Measurements from ENCODE around the gene PRDM11.
"Not testable (repeated sequence)": the region's sequence is repeated elsewhere in the genome, so short reads cannot be mapped to it uniquely, and the experiment has no call there.

Gene PRDM11

DNA sequence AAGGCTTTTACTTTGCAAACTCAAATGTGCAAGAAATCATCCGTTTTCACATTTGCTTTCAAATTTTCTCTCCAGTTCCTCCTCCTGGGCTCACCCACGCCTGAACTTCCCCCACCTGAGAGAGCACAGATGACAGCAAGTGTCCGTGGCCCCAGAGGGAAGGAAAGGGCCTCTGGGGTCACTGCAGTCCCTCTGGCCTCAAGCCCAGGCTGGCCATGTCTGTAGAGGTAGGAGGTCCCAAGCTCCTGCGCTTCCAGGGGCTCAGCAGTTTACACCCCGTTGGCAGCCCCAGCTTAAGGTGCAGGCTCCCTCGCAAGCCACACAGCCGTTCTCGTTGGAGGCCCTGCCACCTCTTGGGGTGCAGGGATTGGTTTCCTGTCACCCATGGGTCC is 40.5 kb upstream of the PRDM11 start:
- H3K4me1 ChIP-seq (ENCODE audit: control insufficient read depth, insufficient read depth, low read length): peaks cover 6% of the 10 kb centered on the region
- H3K36me3 ChIP-seq (ENCODE audit: control insufficient read depth, insufficient read depth, low read length): no peaks in the 10 kb centered on the region
- no peak overlapping the region for H3K9ac ChIP-seq (ENCODE audit: low read length)
- peaks cover 2% of the 10 kb centered on the region; the same call in 1 of the 2 replicates for H3K27me3 ChIP-seq (ENCODE audit: control insufficient read depth, insufficient read depth, low read length)
- no peaks in the 10 kb centered on the region for H3K9me3 ChIP-seq (ENCODE audit: control insufficient read depth, insufficient read depth, low read depth, low read length)
- H3K27ac ChIP-seq (ENCODE audit: low read depth, low read length): no peak overlapping the region
- H3K4me3 ChIP-seq (ENCODE audit: low read depth, low read length): no peak overlapping the region

DNA sequence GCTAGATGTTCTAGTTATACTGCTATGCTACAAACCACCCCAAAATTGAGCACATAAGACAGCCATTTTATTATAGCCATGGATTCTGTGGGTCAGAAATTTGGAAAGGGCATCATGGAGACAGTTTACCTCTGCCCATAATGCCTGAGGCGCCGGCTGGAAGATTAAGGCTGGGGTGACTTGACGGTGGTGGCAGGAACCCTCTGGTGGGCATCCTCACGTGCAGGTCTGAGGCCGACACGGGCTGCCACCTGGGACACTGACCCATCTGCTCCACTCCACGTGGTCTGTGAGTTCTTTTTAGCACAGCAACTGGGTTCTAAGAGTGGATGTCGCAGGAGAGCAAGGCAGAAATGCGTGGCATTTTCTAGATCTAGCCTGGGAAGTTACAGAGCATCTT is 40.0 kb upstream of the PRDM11 start:
- no peak overlapping the region for H3K27ac ChIP-seq (ENCODE audit: low read depth, low read length)
- no peaks in the 10 kb centered on the region for H3K36me3 ChIP-seq (ENCODE audit: control insufficient read depth, insufficient read depth, low read length)
- H3K4me1 ChIP-seq (ENCODE audit: control insufficient read depth, insufficient read depth, low read length): peaks cover 6% of the 10 kb centered on the region
- H3K9ac ChIP-seq (ENCODE audit: low read length): no peak overlapping the region
- peaks cover 2% of the 10 kb centered on the region; the same call in 1 of the 2 replicates for H3K27me3 ChIP-seq (ENCODE audit: control insufficient read depth, insufficient read depth, low read length)
- H3K9me3 ChIP-seq (ENCODE audit: control insufficient read depth, insufficient read depth, low read depth, low read length): no peaks in the 10 kb centered on the region
- H3K4me3 ChIP-seq (ENCODE audit: low read depth, low read length): no peak overlapping the region

DNA sequence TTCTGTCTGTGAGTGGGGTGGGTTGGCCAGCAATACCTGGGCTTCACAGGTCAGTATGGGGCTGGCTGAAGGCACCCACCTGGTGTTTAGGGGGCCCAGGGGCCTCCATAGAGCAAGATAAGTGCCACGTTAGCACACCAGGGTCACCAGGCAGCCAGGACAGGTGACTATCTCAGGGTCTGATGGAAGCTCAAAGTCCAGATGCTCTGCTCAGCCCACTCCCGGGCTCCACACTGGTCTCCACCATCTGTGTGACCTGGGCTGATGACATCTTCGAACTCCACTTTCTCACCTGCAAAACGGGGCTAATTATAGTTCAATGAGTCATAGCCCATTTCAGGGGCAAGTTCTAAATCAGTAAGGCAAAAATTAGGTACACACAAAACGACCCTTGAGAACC is 39.4 kb upstream of the PRDM11 start:
- no peak overlapping the region for H3K27ac ChIP-seq (ENCODE audit: low read depth, low read length)
- peaks cover 6% of the 10 kb centered on the region for H3K4me1 ChIP-seq (ENCODE audit: control insufficient read depth, insufficient read depth, low read length)
- peaks cover 2% of the 10 kb centered on the region; the same call in 1 of the 2 replicates for H3K27me3 ChIP-seq (ENCODE audit: control insufficient read depth, insufficient read depth, low read length)
- H3K9me3 ChIP-seq (ENCODE audit: control insufficient read depth, insufficient read depth, low read depth, low read length): no peaks in the 10 kb centered on the region
- H3K9ac ChIP-seq (ENCODE audit: low read length): no peak overlapping the region
- H3K4me3 ChIP-seq (ENCODE audit: low read depth, low read length): no peak overlapping the region
- H3K36me3 ChIP-seq (ENCODE audit: control insufficient read depth, insufficient read depth, low read length): no peaks in the 10 kb centered on the region

GRCh38 chr11:45108070-45109064 is 38.1 kb upstream of the PRDM11 start:
- H3K4me1 ChIP-seq (ENCODE audit: control insufficient read depth, insufficient read depth, low read length): no peaks in the 10 kb centered on the region
- no peaks in the 10 kb centered on the region for H3K36me3 ChIP-seq (ENCODE audit: control insufficient read depth, insufficient read depth, low read length)
- no peak overlapping the region for H3K27ac ChIP-seq (ENCODE audit: low read depth, low read length)
- no peak overlapping the region for H3K9ac ChIP-seq (ENCODE audit: low read length)
- H3K4me3 ChIP-seq (ENCODE audit: low read depth, low read length): no peak overlapping the region
- H3K9me3 ChIP-seq (ENCODE audit: control insufficient read depth, insufficient read depth, low read depth, low read length): no peaks in the 10 kb centered on the region
- no peaks in the 10 kb centered on the region for H3K27me3 ChIP-seq (ENCODE audit: control insufficient read depth, insufficient read depth, low read length)

DNA sequence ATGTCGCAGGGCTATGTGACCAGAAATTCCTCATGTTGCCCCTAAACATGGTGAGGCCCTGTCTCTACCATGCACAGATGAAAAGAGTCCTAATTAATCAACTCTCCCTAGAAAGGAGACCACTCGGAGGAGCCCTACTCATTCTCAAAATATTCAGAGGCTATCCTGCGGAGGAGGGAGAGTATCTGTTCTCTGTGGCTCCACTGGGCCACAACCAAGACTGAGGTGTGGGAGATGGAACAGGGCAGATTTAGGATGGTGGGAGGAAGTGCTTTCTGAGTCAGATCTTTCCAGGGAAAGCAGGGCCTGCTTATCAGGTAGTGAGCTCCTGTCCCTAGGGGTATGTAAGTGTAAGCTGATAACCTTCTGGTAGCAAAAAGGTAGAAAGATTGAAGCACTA is 37.0 kb upstream of the PRDM11 start:
- Histone ChIP-seq H3K9ac (ENCODE audit: low read length) (no peak overlapping the region), H3K4me1 (ENCODE audit: control insufficient read depth, insufficient read depth, low read length) (no peaks in the 10 kb centered on the region), H3K27me3 (ENCODE audit: control insufficient read depth, insufficient read depth, low read length) (no peaks in the 10 kb centered on the region), H3K9me3 (ENCODE audit: control insufficient read depth, insufficient read depth, low read depth, low read length) (no peaks in the 10 kb centered on the region), H3K36me3 (ENCODE audit: control insufficient read depth, insufficient read depth, low read length) (no peaks in the 10 kb centered on the region), H3K27ac (ENCODE audit: low read depth, low read length) (no peak overlapping the region), H3K4me3 (ENCODE audit: low read depth, low read length) (no peak overlapping the region)

- no peaks in the 10 kb centered on the region for H3K9me3 ChIP-seq (ENCODE audit: control insufficient read depth, insufficient read depth, low read depth, low read length)
Measured at GRCh38 chr11:45110562-45110961, 35.9 kb upstream of the PRDM11 start.

DNA sequence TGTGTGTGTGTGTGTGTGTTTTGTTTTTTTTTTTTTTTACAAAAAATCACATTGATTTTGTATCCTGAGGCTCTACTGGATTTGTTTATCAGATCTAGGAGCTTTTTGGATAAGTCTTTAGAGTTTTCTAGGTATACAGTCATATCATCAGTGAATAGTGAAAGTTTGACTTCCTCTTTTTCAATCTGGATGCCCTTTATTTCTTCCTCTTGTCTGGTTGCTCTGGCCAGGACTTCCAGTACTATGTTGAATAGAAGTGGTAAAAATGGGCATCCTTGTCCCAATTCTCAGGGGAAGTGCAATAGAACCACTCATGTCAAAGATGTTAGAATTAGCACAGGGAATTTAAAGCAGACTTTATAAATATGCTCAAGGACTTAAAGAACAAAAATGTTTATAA is 32.6 kb upstream of the PRDM11 start:
- no peaks in the 10 kb centered on the region for H3K27me3 ChIP-seq (ENCODE audit: control insufficient read depth, insufficient read depth, low read length)
- no peak overlapping the region for H3K27ac ChIP-seq (ENCODE audit: low read depth, low read length)
- H3K36me3 ChIP-seq (ENCODE audit: control insufficient read depth, insufficient read depth, low read length): no peaks in the 10 kb centered on the region
- no peak overlapping the region for H3K9ac ChIP-seq (ENCODE audit: low read length)
- no peak overlapping the region for H3K4me3 ChIP-seq (ENCODE audit: low read depth, low read length)
- H3K4me1 ChIP-seq (ENCODE audit: control insufficient read depth, insufficient read depth, low read length): no peaks in the 10 kb centered on the region
- no peaks in the 10 kb centered on the region for H3K9me3 ChIP-seq (ENCODE audit: control insufficient read depth, insufficient read depth, low read depth, low read length)

More at GRCh38 chr11:45110562-45110961, 35.9 kb upstream of the PRDM11 start:
- H3K36me3 ChIP-seq (ENCODE audit: control insufficient read depth, insufficient read depth, low read length): no peaks in the 10 kb centered on the region
- no peak overlapping the region for H3K9ac ChIP-seq (ENCODE audit: low read length)
- H3K27ac ChIP-seq (ENCODE audit: low read depth, low read length): no peak overlapping the region
- H3K27me3 ChIP-seq (ENCODE audit: control insufficient read depth, insufficient read depth, low read length): no peaks in the 10 kb centered on the region
- H3K4me1 ChIP-seq (ENCODE audit: control insufficient read depth, insufficient read depth, low read length): no peaks in the 10 kb centered on the region
- H3K4me3 ChIP-seq (ENCODE audit: low read depth, low read length): no peak overlapping the region

DNA sequence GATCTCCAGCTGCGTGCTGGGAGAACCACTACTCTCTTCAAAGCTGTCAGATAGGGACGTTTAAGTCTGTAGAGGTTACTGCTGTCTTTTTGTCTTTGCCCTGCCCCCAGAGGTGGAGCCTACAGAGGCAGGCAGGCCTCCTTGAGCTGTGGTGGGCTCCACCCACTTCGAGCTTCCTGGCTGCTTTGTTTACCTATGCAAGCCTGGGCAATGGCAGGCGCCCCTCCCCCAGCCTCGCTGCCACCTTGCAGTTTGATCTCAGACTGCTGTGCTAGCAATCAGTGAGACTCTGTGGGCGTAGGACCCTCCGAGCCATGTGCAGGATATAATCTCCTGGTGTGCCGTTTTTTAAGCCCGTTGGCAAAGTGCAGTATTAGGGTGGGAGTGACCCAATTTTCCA is 18.6 kb upstream of the PRDM11 start:
- H3K4me3 ChIP-seq (ENCODE audit: low read depth, low read length); H3K9ac ChIP-seq (ENCODE audit: low read length); H3K36me3 ChIP-seq (ENCODE audit: control insufficient read depth, insufficient read depth, low read length); H3K4me1 ChIP-seq (ENCODE audit: control insufficient read depth, insufficient read depth, low read length); H3K27me3 ChIP-seq (ENCODE audit: control insufficient read depth, insufficient read depth, low read length); H3K27ac ChIP-seq (ENCODE audit: low read depth, low read length): not testable (repeated sequence)
- H3K9me3 ChIP-seq (ENCODE audit: control insufficient read depth, insufficient read depth, low read depth, low read length): peaks cover 17% of the 10 kb centered on the region

DNA sequence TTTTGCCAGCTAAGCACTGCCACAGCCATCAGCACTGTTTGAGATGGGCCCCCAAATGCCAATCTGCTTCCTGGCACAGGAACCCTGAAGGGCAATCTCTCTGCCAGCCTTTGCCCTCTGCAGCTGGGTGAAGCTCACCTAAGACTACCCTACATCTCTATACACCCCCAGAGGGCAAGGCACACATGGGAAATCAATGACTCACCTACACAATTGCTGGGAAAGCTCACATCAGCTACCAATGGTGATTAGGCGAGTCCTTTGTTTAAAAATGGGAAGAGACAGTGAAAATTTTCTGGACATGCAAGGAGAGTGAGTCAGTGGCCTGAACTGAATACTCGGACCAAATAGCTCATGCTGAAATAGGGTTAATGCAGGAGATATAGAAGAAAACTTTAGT is 12.6 kb upstream of the PRDM11 start:
- peaks cover 26% of the 10 kb centered on the region for H3K27me3 ChIP-seq (ENCODE audit: control insufficient read depth, insufficient read depth, low read length)

GRCh38 chr11:45141171-45141570 is 5.3 kb upstream of the PRDM11 start:
- Histone ChIP-seq H3K27me3 (ENCODE audit: control insufficient read depth, insufficient read depth, low read length) (peaks cover 62% of the 10 kb centered on the region), H3K9ac (ENCODE audit: low read length) (no peak overlapping the region), H3K9me3 (ENCODE audit: control insufficient read depth, insufficient read depth, low read depth, low read length) (no peaks in the 10 kb centered on the region), H3K36me3 (ENCODE audit: control insufficient read depth, insufficient read depth, low read length) (no peaks in the 10 kb centered on the region), H3K4me1 (ENCODE audit: control insufficient read depth, insufficient read depth, low read length) (no peaks in the 10 kb centered on the region), H3K4me3 (ENCODE audit: low read depth, low read length) (no peak overlapping the region), H3K27ac (ENCODE audit: low read depth, low read length) (no peak overlapping the region)

More for the DNA sequence above, 12.6 kb upstream of the PRDM11 start:
- H3K36me3 ChIP-seq (ENCODE audit: control insufficient read depth, insufficient read depth, low read length): no peaks in the 10 kb centered on the region
- H3K9me3 ChIP-seq (ENCODE audit: control insufficient read depth, insufficient read depth, low read depth, low read length): peaks cover 16% of the 10 kb centered on the region
- H3K27ac ChIP-seq (ENCODE audit: low read depth, low read length): no peak overlapping the region
- no peaks in the 10 kb centered on the region for H3K4me1 ChIP-seq (ENCODE audit: control insufficient read depth, insufficient read depth, low read length)
- H3K4me3 ChIP-seq (ENCODE audit: low read depth, low read length): no peak overlapping the region
- H3K9ac ChIP-seq (ENCODE audit: low read length): no peak overlapping the region

DNA sequence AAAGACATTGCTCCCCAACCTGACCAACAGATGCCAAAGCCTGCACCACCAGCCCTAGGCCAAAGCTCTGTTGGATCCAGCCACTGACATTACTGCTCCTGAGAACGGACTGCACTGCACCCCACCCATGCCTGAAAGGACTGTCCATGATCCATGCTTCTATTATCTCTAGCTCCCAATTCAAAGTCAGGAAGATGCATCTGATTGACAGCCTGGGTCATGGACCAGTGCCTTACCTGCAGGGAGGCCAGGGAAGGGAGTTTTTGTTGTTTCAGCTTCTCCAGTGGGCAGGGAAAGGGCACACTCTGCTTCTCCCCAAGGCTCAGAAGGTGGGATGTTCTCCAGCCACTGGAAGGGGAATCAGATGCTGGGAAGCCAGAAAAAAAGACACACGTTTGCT is 4.8 kb upstream of the PRDM11 start:
- H3K9ac ChIP-seq (ENCODE audit: low read length): no peak overlapping the region
- peaks cover 62% of the 10 kb centered on the region for H3K27me3 ChIP-seq (ENCODE audit: control insufficient read depth, insufficient read depth, low read length)
- H3K27ac ChIP-seq (ENCODE audit: low read depth, low read length): no peak overlapping the region
- no peak overlapping the region for H3K4me3 ChIP-seq (ENCODE audit: low read depth, low read length)
- H3K4me1 ChIP-seq (ENCODE audit: control insufficient read depth, insufficient read depth, low read length): no peaks in the 10 kb centered on the region
- no peaks in the 10 kb centered on the region for H3K36me3 ChIP-seq (ENCODE audit: control insufficient read depth, insufficient read depth, low read length)
- no peaks in the 10 kb centered on the region for H3K9me3 ChIP-seq (ENCODE audit: control insufficient read depth, insufficient read depth, low read depth, low read length)
